ENCODE measurements around the gene PPDPF. TPM values are rescaled to one million over a fixed set of nuclear protein-coding genes. Genes with fewer than 3 reads are reported as not detected.

The PPDPF gene
- polyA plus RNA-seq, 1 donor (not counting 4 experiments of a cell fraction or from before 2014, with no cell fraction given), result 8.8 TPM

GRCh38 chr20:63498960-63499337, 21.6 kb upstream of the PPDPF start, which contains the start of gene EEF1A2:
Gene EEF1A2 (minus strand): TSS chr20:63499083. CDS start chr20:63497763, 1,320 bp downstream.
- peaks cover 2% of the 10 kb centered on the region for H3K4me1 ChIP-seq (ENCODE audit: control insufficient read depth, extremely low read depth, insufficient read depth, low read length)
- H3K27me3 ChIP-seq (ENCODE audit: control insufficient read depth, extremely low read depth, insufficient read depth, low read length), result peaks cover 55% of the 10 kb centered on the region
- no peaks in the 10 kb centered on the region for H3K9me3 ChIP-seq (ENCODE audit: control insufficient read depth, low read depth, low read length)
- H3K4me2 ChIP-seq (ENCODE audit: control insufficient read depth, extremely low read depth, insufficient read depth, low read depth, low read length), result peak within 1 kb of the TSS; percentile 22
- no peak within 1 kb of the TSS for H3K9ac ChIP-seq (ENCODE audit: control insufficient read depth, extremely low read depth, insufficient read depth, low read length)
- H3K9me1 ChIP-seq (ENCODE audit: control insufficient read depth, extremely low read depth, insufficient read depth, low read length), result no peaks in the 10 kb centered on the region
- no peak within 1 kb of the TSS for H3K27ac ChIP-seq (ENCODE audit: control insufficient read depth, insufficient read depth, low read length)
- dilution Hi-C loops (cut with MboI; ENCODE audit: extremely low pct_ligation_motif_present, low sequenced_read_pairs), result no loop called here
- H2AFZ ChIP-seq (ENCODE audit: control insufficient read depth, low read length), result no peak within 1 kb of the TSS
- H3K4me3 ChIP-seq (ENCODE audit: control insufficient read depth in 2 of 3, extremely low read depth in 1 of 3, insufficient read depth in 2 of 3, low read depth in 1 of 3, low read length in 3 of 3), result peak within 1 kb of the TSS in 1 of 3 experiments; percentile 12
- peak in 1 of 3 experiments; percentile 17 for TF ChIP-seq CTCF (optimal IDR thresholded peaks at IDR 0.05 in 1 of 3, IDR thresholded peaks at IDR 0.05 in 1 of 3, conservative IDR thresholded peaks at IDR 0.05 in 1 of 3; ENCODE audit: extremely low read depth in 1 of 3, insufficient read depth in 2 of 3, low read length in 3 of 3)
- TF ChIP-seq EZH2 (IDR thresholded peaks at IDR 0.05; ENCODE audit: low read length), result no peak
- FAIRE-seq, result no peak
- H3K79me2 ChIP-seq (ENCODE audit: control insufficient read depth, insufficient read depth, low read length), result no peaks in the 10 kb centered on the region
- H3K36me3 ChIP-seq (ENCODE audit: control insufficient read depth in 2 of 2, extremely low read depth in 1 of 2, insufficient read depth in 2 of 2, low read length in 2 of 2), result no peaks in the 10 kb centered on the region
- H4K20me1 ChIP-seq (ENCODE audit: control insufficient read depth, extremely low read depth, insufficient read depth, low read length), result no peaks in the 10 kb centered on the region
- no peak for DNase-seq (ENCODE audit: low read depth, low spot score)

GRCh38 chr20:63499338-63499969, 21.1 kb upstream of the PPDPF start:
- no peak for FAIRE-seq
- no peaks in the 10 kb centered on the region for H4K20me1 ChIP-seq (ENCODE audit: control insufficient read depth, extremely low read depth, insufficient read depth, low read length)
- DNase-seq (ENCODE audit: low read depth, low spot score), result no peak
- H3K4me2 ChIP-seq (ENCODE audit: control insufficient read depth, extremely low read depth, insufficient read depth, low read depth, low read length), result no peak overlapping the region
- H3K79me2 ChIP-seq (ENCODE audit: control insufficient read depth, insufficient read depth, low read length), result no peaks in the 10 kb centered on the region
- dilution Hi-C loops (cut with MboI; ENCODE audit: extremely low pct_ligation_motif_present, low sequenced_read_pairs), result no loop called here
- H3K4me3 ChIP-seq (ENCODE audit: control insufficient read depth in 2 of 3, extremely low read depth in 1 of 3, insufficient read depth in 2 of 3, low read depth in 1 of 3, low read length in 3 of 3), result no peak overlapping the region
- H3K27ac ChIP-seq (ENCODE audit: control insufficient read depth, insufficient read depth, low read length), result no peak overlapping the region
- H3K9me1 ChIP-seq (ENCODE audit: control insufficient read depth, extremely low read depth, insufficient read depth, low read length), result no peaks in the 10 kb centered on the region
- no peak overlapping the region for H2AFZ ChIP-seq (ENCODE audit: control insufficient read depth, low read length)
- no peak for TF ChIP-seq CTCF (optimal IDR thresholded peaks at IDR 0.05 in 1 of 3, IDR thresholded peaks at IDR 0.05 in 1 of 3, conservative IDR thresholded peaks at IDR 0.05 in 1 of 3; ENCODE audit: extremely low read depth in 1 of 3, insufficient read depth in 2 of 3, low read length in 3 of 3)
- TF ChIP-seq EZH2 (IDR thresholded peaks at IDR 0.05; ENCODE audit: low read length), result peak; percentile 73
- no peak overlapping the region for H3K9ac ChIP-seq (ENCODE audit: control insufficient read depth, extremely low read depth, insufficient read depth, low read length)
- no peaks in the 10 kb centered on the region for H3K9me3 ChIP-seq (ENCODE audit: control insufficient read depth, low read depth, low read length)
- peaks cover 59% of the 10 kb centered on the region for H3K27me3 ChIP-seq (ENCODE audit: control insufficient read depth, extremely low read depth, insufficient read depth, low read length)
- peaks cover 2% of the 10 kb centered on the region for H3K4me1 ChIP-seq (ENCODE audit: control insufficient read depth, extremely low read depth, insufficient read depth, low read length)
- no peaks in the 10 kb centered on the region for H3K36me3 ChIP-seq (ENCODE audit: control insufficient read depth in 2 of 2, extremely low read depth in 1 of 2, insufficient read depth in 2 of 2, low read length in 2 of 2)
